ENCODE data around the gene MICU1.

DNA sequence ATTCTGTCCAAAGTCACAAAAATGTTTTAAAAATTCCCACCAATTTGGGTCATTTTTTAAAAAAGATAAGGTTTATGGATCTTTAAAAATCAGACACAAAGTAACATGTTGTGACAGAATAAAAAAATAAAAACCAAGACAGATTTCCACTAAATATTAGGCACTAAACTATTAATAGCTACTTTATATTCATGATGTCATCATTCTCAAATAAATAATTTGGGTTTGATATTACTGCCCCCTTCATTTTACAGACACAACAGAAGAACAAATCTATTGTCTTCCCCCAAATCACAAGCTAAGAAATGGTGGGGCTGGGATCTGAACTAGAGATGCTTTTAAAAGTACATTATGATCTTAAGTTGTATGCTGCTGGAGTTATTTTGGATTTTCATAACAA, 119.4 kb downstream of the MICU1 start:
- TF ChIP-seq EP300 (IDR thresholded peaks at IDR 0.05) = no peak
- TF ChIP-seq, protein P1, sequence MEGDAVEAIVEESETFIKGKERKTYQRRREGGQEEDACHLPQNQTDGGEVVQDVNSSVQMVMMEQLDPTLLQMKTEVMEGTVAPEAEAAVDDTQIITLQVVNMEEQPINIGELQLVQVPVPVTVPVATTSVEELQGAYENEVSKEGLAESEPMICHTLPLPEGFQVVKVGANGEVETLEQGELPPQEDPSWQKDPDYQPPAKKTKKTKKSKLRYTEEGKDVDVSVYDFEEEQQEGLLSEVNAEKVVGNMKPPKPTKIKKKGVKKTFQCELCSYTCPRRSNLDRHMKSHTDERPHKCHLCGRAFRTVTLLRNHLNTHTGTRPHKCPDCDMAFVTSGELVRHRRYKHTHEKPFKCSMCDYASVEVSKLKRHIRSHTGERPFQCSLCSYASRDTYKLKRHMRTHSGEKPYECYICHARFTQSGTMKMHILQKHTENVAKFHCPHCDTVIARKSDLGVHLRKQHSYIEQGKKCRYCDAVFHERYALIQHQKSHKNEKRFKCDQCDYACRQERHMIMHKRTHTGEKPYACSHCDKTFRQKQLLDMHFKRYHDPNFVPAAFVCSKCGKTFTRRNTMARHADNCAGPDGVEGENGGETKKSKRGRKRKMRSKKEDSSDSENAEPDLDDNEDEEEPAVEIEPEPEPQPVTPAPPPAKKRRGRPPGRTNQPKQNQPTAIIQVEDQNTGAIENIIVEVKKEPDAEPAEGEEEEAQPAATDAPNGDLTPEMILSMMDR (IDR thresholded peaks at IDR 0.05) = no peak

Data from ovary (tissue), 3 donors.